Neuronal stem cell (in vitro differentiated cells): Measurements from ENCODE around the gene SIGMAR1.
A peak's percentile ranks its signal among the peaks of the same experiment; 100 is the strongest.

Experiments
- DNase-seq: peaks from one replicate; pipeline ENCODE4 v3.0.0-alpha.2; 2013; ENCODE audit warnings: low spot score
- H2AFZ ChIP-seq: one replicate; pipeline ENCODE4 v1.6.1; 2013; ENCODE audit warnings: mild to moderate bottlenecking, low read length, inconsistent platforms
- H2AK5ac ChIP-seq: 2 replicates; pipeline ENCODE4 v1.6.1; 2013; ENCODE audit warnings: low read depth, mild to moderate bottlenecking, inconsistent platforms, low read length, moderate library complexity, mixed read lengths
- H2BK120ac ChIP-seq: 2 replicates; pipeline ENCODE4 v1.6.1; 2013; ENCODE audit warnings: low read depth, mild to moderate bottlenecking, inconsistent platforms, low read length, moderate library complexity, mixed read lengths
- H2BK12ac ChIP-seq: one replicate; pipeline ENCODE4 v1.6.1; 2013; ENCODE audit warnings: low read length, inconsistent platforms
- H2BK15ac ChIP-seq: 2 replicates; pipeline ENCODE4 v1.6.1; 2013; ENCODE audit warnings: mild to moderate bottlenecking, low read length, inconsistent platforms, mixed read lengths
- H2BK5ac ChIP-seq: one replicate; pipeline ENCODE4 v1.6.1; 2013; ENCODE audit warnings: inconsistent platforms, mild to moderate bottlenecking, low read length, moderate library complexity
- H3K14ac ChIP-seq: one replicate; pipeline ENCODE4 v1.6.1; 2013; ENCODE audit warnings: low read length, inconsistent platforms
- H3K18ac ChIP-seq: 2 replicates; pipeline ENCODE4 v1.6.1; 2013; ENCODE audit warnings: low read length, inconsistent platforms
- H3K23ac ChIP-seq: 2 replicates; pipeline ENCODE4 v1.6.1; 2013; ENCODE audit warnings: low read depth, mild to moderate bottlenecking, mixed read lengths, low read length, inconsistent platforms; ENCODE audit not compliant: poor library complexity
- H3K27ac ChIP-seq: replicated peaks from 3 replicates; pipeline ENCODE4 v1.5.1; 2013; ENCODE audit warnings: low read length, inconsistent platforms
- H3K27me3 ChIP-seq, 3 experiments: 2 replicates each; pipeline ENCODE4 v1.6.1; 2013; ENCODE audit warnings: low read length in 3 of 3, mild to moderate bottlenecking in 2 of 3, inconsistent platforms in 1 of 3, low read depth in 1 of 3, mixed read lengths in 1 of 3, moderate library complexity in 1 of 3; ENCODE audit not compliant: control insufficient read depth in 3 of 3, insufficient read depth in 3 of 3
- H3K36me3 ChIP-seq, 2 donors: replicated peaks in 1 of 2; 2 replicates each; pipeline ENCODE4 v1.6.1; 2013; ENCODE audit warnings: low read length in 2 of 2; ENCODE audit not compliant: control insufficient read depth in 2 of 2, insufficient read depth in 2 of 2
- H3K4ac ChIP-seq: 2 replicates; pipeline ENCODE4 v1.6.1; 2013; ENCODE audit warnings: inconsistent platforms, mild to moderate bottlenecking, low read length, moderate library complexity
- H3K4me1 ChIP-seq, 2 donors: 1 replicate in 1 of 2; 2 replicates in 1 of 2; pipeline ENCODE4 v1.6.1; 2013; ENCODE audit warnings: low read length in 2 of 2, low read depth in 1 of 2; ENCODE audit not compliant: control insufficient read depth in 2 of 2, insufficient read depth in 1 of 2
- H3K4me2 ChIP-seq: one replicate; pipeline ENCODE4 v1.6.1; 2013; ENCODE audit warnings: mild to moderate bottlenecking, low read length, inconsistent platforms; ENCODE audit not compliant: insufficient read depth, poor library complexity, severe bottlenecking
- H3K4me3 ChIP-seq, 2 donors: 2 replicates each; pipeline ENCODE4 v1.5.1; 2013; ENCODE audit warnings: low read length in 2 of 2, mild to moderate bottlenecking in 2 of 2, inconsistent platforms in 1 of 2, moderate library complexity in 1 of 2
- H3K79me1 ChIP-seq: one replicate; pipeline ENCODE4 v1.6.1; 2013; ENCODE audit warnings: low read depth, mild to moderate bottlenecking, inconsistent platforms, low read length, moderate library complexity
- H3K9ac ChIP-seq: one replicate; pipeline ENCODE4 v1.6.1; 2013; ENCODE audit warnings: mild to moderate bottlenecking, low read depth, low read length, inconsistent platforms; ENCODE audit not compliant: poor library complexity
- H3K9me3 ChIP-seq, 2 donors: replicated peaks in 1 of 2; 2 replicates each; pipeline versions ENCODE3 to v1.6.1; 2013; ENCODE audit warnings: low read length in 2 of 2, mild to moderate bottlenecking in 2 of 2, inconsistent platforms in 1 of 2, low read depth in 1 of 2, mixed read lengths in 1 of 2, moderate library complexity in 1 of 2; ENCODE audit not compliant: control insufficient read depth in 2 of 2, insufficient read depth in 1 of 2
- H4K8ac ChIP-seq: one replicate; pipeline ENCODE4 v1.6.1; 2013; ENCODE audit warnings: low read depth, mild to moderate bottlenecking, inconsistent platforms, low read length, moderate library complexity
- H4K91ac ChIP-seq: one replicate; pipeline ENCODE4 v1.6.1; 2013; ENCODE audit warnings: low read length, low read depth, mild to moderate bottlenecking, inconsistent platforms; ENCODE audit not compliant: poor library complexity
- WGBS, 2 donors: extraction: QIAGEN DNeasy Blood & Tissue Kit; methylation state at CpG; one replicate each; pipeline ENCODE4 v1.1.7; 2013; ENCODE audit warnings: missing lambda C conversion rate in 2 of 2, mixed read lengths in 1 of 2; ENCODE audit not compliant: insufficient read length in 2 of 2, insufficient replicate concordance in 1 of 2; ENCODE audit errors: extremely low coverage in 2 of 2; 5-methylcytosine and 5-hydroxymethylcytosine counted together

SIGMAR1 gene

GRCh38 chr9:34684816-34685215 lies 47.2 kb upstream of the SIGMAR1 start:
- no peak overlapping the region for H2BK5ac ChIP-seq
- H2BK120ac ChIP-seq, result no peak overlapping the region
- no peak overlapping the region for H4K91ac ChIP-seq
- WGBS, 2 donors, result no CpG with 5 or more reads among the region's 4 CpGs
- no peak overlapping the region for H3K9ac ChIP-seq
- H3K4me3 ChIP-seq, result no peak overlapping the region
- no peak overlapping the region for H3K27ac ChIP-seq
- no peak overlapping the region for H3K4ac ChIP-seq
- no peak overlapping the region for H3K23ac ChIP-seq
- H3K4me2 ChIP-seq, result no peak overlapping the region
- no peak overlapping the region for H2AK5ac ChIP-seq
- H3K4me1 ChIP-seq, result no peaks in the 10 kb centered on the region
- H4K8ac ChIP-seq, result no peak overlapping the region
- no peak for DNase-seq
- H3K36me3 ChIP-seq, result no peaks in the 10 kb centered on the region
- no peak overlapping the region for H3K14ac ChIP-seq
- H3K27me3 ChIP-seq, result no peaks in the 10 kb centered on the region
- H3K18ac ChIP-seq, result no peak overlapping the region
- H3K9me3 ChIP-seq, result no peaks in the 10 kb centered on the region
- H2AFZ ChIP-seq, result no peak overlapping the region
- no peaks in the 10 kb centered on the region for H3K79me1 ChIP-seq
- no peak overlapping the region for H2BK12ac ChIP-seq
- no peak overlapping the region for H2BK15ac ChIP-seq

GRCh38 chr9:34684145-34684544 lies 46.6 kb upstream of the SIGMAR1 start:
- Histone ChIP-seq H2BK120ac (no peak overlapping the region), H3K4ac (no peak overlapping the region), H3K9ac (no peak overlapping the region), H2AFZ (no peak overlapping the region), H4K8ac (no peak overlapping the region), H2BK5ac (no peak overlapping the region), H3K14ac (no peak overlapping the region), H3K4me1 (no peaks in the 10 kb centered on the region), H4K91ac (no peak overlapping the region), H3K4me2 (no peak overlapping the region), H2BK12ac (no peak overlapping the region), H3K9me3 (no peaks in the 10 kb centered on the region), H3K4me3 (no peak overlapping the region), H3K79me1 (no peaks in the 10 kb centered on the region), H3K36me3 (peaks cover 0 to under 1% of the 10 kb centered on the region in 2 donors), H3K27me3 (no peaks in the 10 kb centered on the region), H3K18ac (no peak overlapping the region), H2BK15ac (no peak overlapping the region), H3K27ac (no peak overlapping the region), H2AK5ac (no peak overlapping the region), H3K23ac (no peak overlapping the region)
- no peak for DNase-seq
- no CpG with 5 or more reads among the region's 4 CpGs for WGBS, 2 donors

GRCh38 chr9:34675869-34676268 lies 38.3 kb upstream of the SIGMAR1 start:
- Histone ChIP-seq H3K79me1 (peaks cover 1% of the 10 kb centered on the region), H2BK12ac (no peak overlapping the region), H4K91ac (no peak overlapping the region), H3K27ac (no peak overlapping the region), H3K18ac (no peak overlapping the region), H3K4ac (no peak overlapping the region), H2BK15ac (no peak overlapping the region), H3K27me3 (no peaks in the 10 kb centered on the region), H3K23ac (no peak overlapping the region), H3K9ac (no peak overlapping the region), H3K14ac (no peak overlapping the region), H2AK5ac (no peak overlapping the region), H3K4me2 (no peak overlapping the region), H3K4me1 (no peaks in the 10 kb centered on the region), H4K8ac (no peak overlapping the region), H3K36me3 (peaks cover 0 to 2% of the 10 kb centered on the region in 2 donors), H2BK120ac (no peak overlapping the region), H3K4me3 (no peak overlapping the region), H2AFZ (no peak overlapping the region), H3K9me3 (no peaks in the 10 kb centered on the region), H2BK5ac (no peak overlapping the region)
- DNase-seq, result no peak
- whole genome bisulfite sequencing, 2 donors, result no CpG with 5 or more reads among the region's 2 CpGs

- whole genome bisulfite sequencing, 2 donors, result no CpG with 5 or more reads among the region's 10 CpGs
- no peak overlapping the region for H4K8ac ChIP-seq
- no peak overlapping the region for H4K91ac ChIP-seq
Observed at GRCh38 chr9:34675048-34675714, 37.6 kb upstream of the SIGMAR1 start.

More at GRCh38 chr9:34675048-34675714, 37.6 kb upstream of the SIGMAR1 start:
- Histone ChIP-seq H3K9me3 (peaks cover 2 to 3% of the 10 kb centered on the region in 2 donors), H2AFZ (peak overlapping the region; percentile 71), H3K4me1 (no peaks in the 10 kb centered on the region), H3K4me2 (no peak overlapping the region), H3K4ac (no peak overlapping the region), H3K14ac (no peak overlapping the region), H2BK15ac (no peak overlapping the region), H2BK12ac (no peak overlapping the region), H2BK5ac (no peak overlapping the region), H3K27ac (no peak overlapping the region), H3K4me3 (no peak overlapping the region), H2AK5ac (no peak overlapping the region), H2BK120ac (no peak overlapping the region), H3K23ac (no peak overlapping the region), H3K27me3 (no peaks in the 10 kb centered on the region), H3K36me3 (peaks cover 0 to 2% of the 10 kb centered on the region in 2 donors), H3K79me1 (peaks cover 2% of the 10 kb centered on the region), H3K9ac (no peak overlapping the region), H3K18ac (no peak overlapping the region)
- peak; percentile 71 for DNase-seq
